Prostate gland (tissue), 2 donors: ENCODE results near the gene NEDD4L. TPM values are rescaled to one million over a fixed set of nuclear protein-coding genes. Genes with fewer than 3 reads are reported as not detected.

Source experiments
- DNase-seq: peaks from one replicate; pipeline ENCODE4 v3.0.0-alpha.2; 2019; ENCODE audit warnings: low spot score
- H3K27ac ChIP-seq, 2 donors: fragments of 200-600 bp; sonication (generic); 2 replicates each; pipeline ENCODE4 v1.5.1; 2017 to 2019
- H3K27me3 ChIP-seq: fragments of 200-600 bp; sonication (generic); replicated peaks from 2 replicates; pipeline ENCODE4 v1.5.1; 2019; ENCODE audit not compliant: insufficient read depth
- H3K36me3 ChIP-seq, 2 donors: fragments of 200-600 bp; sonication (generic); 1 replicate in 1 of 2; 2 replicates in 1 of 2; pipeline versions ENCODE4 v1.5.1 to v1.8.1; 2017 to 2019
- H3K4me1 ChIP-seq: fragments of 200-600 bp; sonication (generic); replicated peaks from 2 replicates; pipeline ENCODE4 v1.5.1; 2019
- H3K4me3 ChIP-seq, 2 donors: fragments of 200-600 bp; sonication (generic); 2 replicates each; pipeline ENCODE4 v1.5.1; 2017 to 2019
- H3K9me3 ChIP-seq: fragments of 200-600 bp; sonication (generic); 2 replicates; pipeline ENCODE4 v1.5.1; 2017
- CTCF ChIP-seq, 4 experiments: fragments of 200-600 bp in 2 of 4; fragments of 450-650 bp in 2 of 4; sonication (generic) in 2 of 4; IDR thresholded peaks; 1 replicate in 3 of 4; 2 replicates in 1 of 4; pipeline ENCODE4 v1.5.1; 2016 to 2019; ENCODE audit warnings: antibody characterized with exemption in 4 of 4, mild to moderate bottlenecking in 2 of 4, moderate library complexity in 2 of 4
- POLR2A ChIP-seq: fragments of 450-650 bp; IDR thresholded peaks from one replicate; pipeline ENCODE4 v1.6.1; 2016; ENCODE audit warnings: antibody characterized with exemption, mild to moderate bottlenecking
- POLR2AphosphoS5 ChIP-seq: sonication (generic); formaldehyde crosslinking; IDR thresholded peaks from one replicate; pipeline ENCODE4 v1.6.1; 2017; ENCODE audit warnings: antibody characterized with exemption
- WGBS: methylation state at CpG from one replicate; pipeline ENCODE4 v1.1.5; 2018; 5-methylcytosine and 5-hydroxymethylcytosine counted together
- intact Hi-C: fragments of 100-400 bp; cut with DNase I; formaldehyde crosslinking; loops from one replicate; pipeline ENCODE4 v1.14.2; 2022
- total RNA-seq, 2 donors: library from RNA; depleted of rRNA; stranded (reverse); fragments of >200 nt; gene quantifications; one replicate each; pipeline ENCODE4 v1.1.0, GENCODE V29; 2016

The NEDD4L gene
- total RNA-seq, 2 donors from 2014 or later = 280 to 420 TPM

- TF ChIP-seq POLR2A (no peak), CTCF (IDR thresholded peaks at IDR 0.05) (peak; percentile 60 to 88 (median 80)), POLR2AphosphoS5 (peak; percentile 37)
- Histone ChIP-seq H3K4me3 (no peak overlapping the region), H3K9me3 (no peaks in the 10 kb centered on the region), H3K27ac (no peak overlapping the region), H3K4me1 (peaks cover 25% of the 10 kb centered on the region), H3K36me3 (no peaks in the 10 kb centered on the region), H3K27me3 (no peaks in the 10 kb centered on the region)
- DNase-seq = peak; percentile 61
- intact Hi-C loops = no loop called here
- WGBS = 30% methylated on average over 5 of the region's 5 CpGs
These were observed 136.8 kb downstream of the NEDD4L start for GRCh38 chr18:58180738-58181353.

- peaks cover 28% of the 10 kb centered on the region for H3K4me1 ChIP-seq
- DNase-seq = no peak
- TF ChIP-seq POLR2AphosphoS5 (no peak), POLR2A (no peak), CTCF (IDR thresholded peaks at IDR 0.05) (no peak)
- intact Hi-C loops = no loop called here
- 66% methylated on average over 2 of the region's 2 CpGs for WGBS
- H3K27me3 ChIP-seq = no peaks in the 10 kb centered on the region
- no peaks in the 10 kb centered on the region for H3K36me3 ChIP-seq
- H3K9me3 ChIP-seq = no peaks in the 10 kb centered on the region
- no peak overlapping the region for H3K4me3 ChIP-seq
- H3K27ac ChIP-seq = no peak overlapping the region
These were observed 138.0 kb downstream of the NEDD4L start for GRCh38 chr18:58181988-58182387.

GRCh38 chr18:58183226-58183625 lies 139.2 kb downstream of the NEDD4L start:
- DNase-seq = peak; percentile 58
- intact Hi-C loops = no loop called here
- H3K9me3 ChIP-seq = no peaks in the 10 kb centered on the region
- TF ChIP-seq CTCF (IDR thresholded peaks at IDR 0.05) (no peak), POLR2AphosphoS5 (peak; percentile 71)
- H3K4me3 ChIP-seq = no peak overlapping the region
- WGBS = 45% methylated on average over 4 of the region's 4 CpGs
- no peaks in the 10 kb centered on the region for H3K27me3 ChIP-seq
- H3K27ac ChIP-seq = peak overlapping the region in 1 of 2 donors; percentile 35
- no peaks in the 10 kb centered on the region for H3K36me3 ChIP-seq
- H3K4me1 ChIP-seq = peaks cover 25% of the 10 kb centered on the region

- Histone ChIP-seq H3K9me3 (no peaks in the 10 kb centered on the region), H3K36me3 (no peaks in the 10 kb centered on the region), H3K4me3 (no peak overlapping the region), H3K27me3 (no peaks in the 10 kb centered on the region), H3K27ac (peak overlapping the region in 1 of 2 donors; percentile 1), H3K4me1 (peaks cover 27% of the 10 kb centered on the region)
- TF ChIP-seq POLR2A (no peak), POLR2AphosphoS5 (no peak), CTCF (IDR thresholded peaks at IDR 0.05) (no peak)
- intact Hi-C loops = loop anchor here (5.0 kb wide), 1 partner anchor 311 kb away; no protein-coding TSS in a partner anchor
- 38% methylated on average over 6 of the region's 6 CpGs for WGBS
- peak; percentile 28 for DNase-seq
These were observed 142.4 kb downstream of the NEDD4L start for GRCh38 chr18:58186258-58186948.
